OCI-LY7 (cell line): ENCODE data around the gene C11orf58.

ENCODE experiments used
- CTCF ChIP-seq: fragments of 200-600 bp; sonication (generic); conservative IDR thresholded peaks from 2 replicates; pipeline ENCODE4 v1.5.1; 2014; ENCODE audit warnings: mild to moderate bottlenecking, antibody characterized with exemption, low read length, moderate library complexity, mixed read lengths
- EZH2phosphoT487 ChIP-seq: fragments of 200-600 bp; sonication (generic); IDR thresholded peaks from 2 replicates; pipeline ENCODE4 v1.6.1; 2018; ENCODE audit warnings: low read depth, borderline replicate concordance, mild to moderate bottlenecking, mixed run types, antibody characterized with exemption, low read length, moderate library complexity, mixed read lengths

DNA sequence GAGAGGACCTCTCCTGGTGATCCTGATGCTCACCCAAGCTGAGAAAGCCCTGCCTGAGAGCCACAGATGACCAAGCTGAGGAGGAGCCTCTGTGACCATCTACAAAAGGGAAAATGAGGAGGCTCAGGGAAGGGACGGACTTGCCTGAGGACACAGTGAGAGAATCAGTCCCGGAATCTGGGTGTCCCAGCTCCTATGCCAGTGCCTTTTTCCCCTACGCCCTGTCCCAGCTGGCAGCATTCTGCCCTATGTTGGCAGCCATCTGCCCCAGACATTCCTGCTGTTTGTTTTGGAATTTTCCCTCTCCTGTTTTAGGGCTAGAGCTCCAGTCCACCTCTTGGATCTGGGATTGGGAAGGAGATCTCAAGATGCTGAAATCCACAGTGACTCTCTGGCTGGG lies 54.6 kb downstream of the C11orf58 start:
- no peak for TF ChIP-seq CTCF
- no peak for TF ChIP-seq EZH2phosphoT487
